Sigmoid colon (tissue), 4 donors: ENCODE results near the gene HPGDS.

Source experiments
- EP300 ChIP-seq, 4 donors: sonication (generic); formaldehyde crosslinking; IDR thresholded peaks; one replicate each; pipeline ENCODE4 v1.6.1; 2017; ENCODE audit warnings: antibody characterized with exemption in 4 of 4
- POLR2A ChIP-seq, 2 donors: fragments of 450-650 bp; IDR thresholded peaks; one replicate each; pipeline ENCODE4 v1.6.1; 2016; ENCODE audit warnings: antibody characterized with exemption in 2 of 2, mild to moderate bottlenecking in 2 of 2, moderate library complexity in 2 of 2
- POLR2AphosphoS5 ChIP-seq, 4 donors: sonication (generic); formaldehyde crosslinking; IDR thresholded peaks; one replicate each; pipeline ENCODE4 v1.6.1; 2017; ENCODE audit warnings: antibody characterized with exemption in 4 of 4
- TF ChIP-seq, protein P1 (sequence below), 4 experiments: fragments of 450-650 bp in 3 of 4; fragments of 200-600 bp in 1 of 4; IDR thresholded peaks; one replicate each; pipeline ENCODE4 v1.5.1; 2016 to 2019; ENCODE audit warnings: antibody characterized with exemption in 4 of 4, mild to moderate bottlenecking in 3 of 4, moderate library complexity in 2 of 4

DNA sequence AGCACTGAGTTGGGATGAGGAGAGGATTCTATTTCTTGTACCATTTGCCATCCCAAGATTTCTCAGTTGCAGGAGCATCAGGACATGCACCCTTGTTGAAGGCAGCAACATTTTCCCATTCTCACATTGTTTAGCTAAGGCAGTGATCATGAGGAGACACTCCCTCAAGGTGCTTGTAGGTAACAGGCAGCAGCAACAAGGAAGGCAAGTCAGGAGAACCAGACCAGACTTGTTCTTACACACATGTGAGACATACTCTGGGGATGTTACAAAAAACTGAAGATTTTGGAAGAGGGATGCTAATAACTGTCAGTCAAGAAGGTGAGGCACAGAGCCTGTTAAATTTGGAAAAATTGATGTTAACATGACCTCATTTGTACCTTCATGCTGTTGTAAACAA lies 15.5 kb upstream of the HPGDS start:
- TF ChIP-seq, protein P1, sequence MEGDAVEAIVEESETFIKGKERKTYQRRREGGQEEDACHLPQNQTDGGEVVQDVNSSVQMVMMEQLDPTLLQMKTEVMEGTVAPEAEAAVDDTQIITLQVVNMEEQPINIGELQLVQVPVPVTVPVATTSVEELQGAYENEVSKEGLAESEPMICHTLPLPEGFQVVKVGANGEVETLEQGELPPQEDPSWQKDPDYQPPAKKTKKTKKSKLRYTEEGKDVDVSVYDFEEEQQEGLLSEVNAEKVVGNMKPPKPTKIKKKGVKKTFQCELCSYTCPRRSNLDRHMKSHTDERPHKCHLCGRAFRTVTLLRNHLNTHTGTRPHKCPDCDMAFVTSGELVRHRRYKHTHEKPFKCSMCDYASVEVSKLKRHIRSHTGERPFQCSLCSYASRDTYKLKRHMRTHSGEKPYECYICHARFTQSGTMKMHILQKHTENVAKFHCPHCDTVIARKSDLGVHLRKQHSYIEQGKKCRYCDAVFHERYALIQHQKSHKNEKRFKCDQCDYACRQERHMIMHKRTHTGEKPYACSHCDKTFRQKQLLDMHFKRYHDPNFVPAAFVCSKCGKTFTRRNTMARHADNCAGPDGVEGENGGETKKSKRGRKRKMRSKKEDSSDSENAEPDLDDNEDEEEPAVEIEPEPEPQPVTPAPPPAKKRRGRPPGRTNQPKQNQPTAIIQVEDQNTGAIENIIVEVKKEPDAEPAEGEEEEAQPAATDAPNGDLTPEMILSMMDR (IDR thresholded peaks at IDR 0.05) = no peak
- TF ChIP-seq POLR2AphosphoS5 (IDR thresholded peaks at IDR 0.05) (no peak), EP300 (IDR thresholded peaks at IDR 0.05) (no peak), POLR2A (IDR thresholded peaks at IDR 0.05) (no peak)
